SK-N-SH treated with all-trans-retinoic acid at 6 μM for 48 hours (cell line): Measurements from ENCODE around the gene HHAT.

ENCODE experiments used
- ATAC-seq: fragments of 200-7000 bp; cut with Tn5 transposase; 3 replicates; pipeline ENCODE4 v1.9.1; 2020; ENCODE audit warnings: mild to moderate bottlenecking, moderate library complexity
- ARNTL ChIP-seq: fragments of 450-650 bp; formaldehyde crosslinking; IDR thresholded peaks from 2 replicates; pipeline ENCODE4 v1.5.0; 2020; ENCODE audit warnings: low read depth, mild to moderate bottlenecking, moderate library complexity, borderline replicate concordance
- BACH2 ChIP-seq: fragments of 250-450 bp; sonication (Bioruptor Pico); IDR thresholded peaks from 2 replicates; pipeline ENCODE4 v1.9.0; 2021; ENCODE audit warnings: mild to moderate bottlenecking, borderline replicate concordance
- CREB5 ChIP-seq: fragments of 250-450 bp; sonication (Bioruptor Pico); IDR thresholded peaks from 2 replicates; pipeline ENCODE4 v1.5.1; 2020; ENCODE audit warnings: low read depth, mild to moderate bottlenecking, moderate library complexity
- CSDC2 ChIP-seq: fragments of 250-450 bp; sonication (Bioruptor Pico); IDR thresholded peaks from 2 replicates; pipeline ENCODE4 v1.5.0; 2020; ENCODE audit warnings: mild to moderate bottlenecking, moderate library complexity
- CSRNP3 ChIP-seq: fragments of 250-450 bp; sonication (Bioruptor Pico); IDR thresholded peaks from 2 replicates; pipeline ENCODE4 v1.5.1; 2021; ENCODE audit warnings: mild to moderate bottlenecking, moderate library complexity
- ESRRG ChIP-seq: fragments of 250-450 bp; sonication (Bioruptor Pico); IDR thresholded peaks from 2 replicates; pipeline ENCODE4 v1.6.1; 2021; ENCODE audit warnings: mild to moderate bottlenecking
- GLIS3 ChIP-seq: fragments of 250-450 bp; sonication (Bioruptor Pico); IDR thresholded peaks from 2 replicates; pipeline ENCODE4 v1.5.0; 2020; ENCODE audit warnings: mild to moderate bottlenecking, moderate library complexity
- ISL1 ChIP-seq: fragments of 250-450 bp; sonication (Bioruptor Pico); IDR thresholded peaks from 2 replicates; pipeline ENCODE4 v2.1.2; 2022; ENCODE audit warnings: mild to moderate bottlenecking, moderate library complexity
- OSR1 ChIP-seq: fragments of 250-450 bp; sonication (Bioruptor Pico); IDR thresholded peaks from 2 replicates; pipeline ENCODE4 v1.8.0; 2022; ENCODE audit warnings: moderate library complexity, mild to moderate bottlenecking, inconsistent platforms
- PATZ1 ChIP-seq: fragments of 250-450 bp; sonication (Bioruptor Pico); IDR thresholded peaks from 2 replicates; pipeline ENCODE4 v1.8.0; 2020; ENCODE audit warnings: mild to moderate bottlenecking, moderate library complexity, borderline replicate concordance
- POU6F1 ChIP-seq: fragments of 250-450 bp; sonication (Bioruptor Pico); IDR thresholded peaks from 2 replicates; pipeline ENCODE4 v1.8.0; 2021; ENCODE audit warnings: low read depth, mild to moderate bottlenecking, moderate library complexity, borderline replicate concordance
- PPARA ChIP-seq: fragments of 250-450 bp; sonication (Bioruptor Pico); IDR thresholded peaks from 2 replicates; pipeline ENCODE4 v1.5.0; 2020; ENCODE audit warnings: mild to moderate bottlenecking, borderline replicate concordance
- RARB ChIP-seq: fragments of 250-450 bp; sonication (Bioruptor Pico); IDR thresholded peaks from 2 replicates; pipeline ENCODE4 v1.8.0; 2021; ENCODE audit warnings: mild to moderate bottlenecking, moderate library complexity
- TCF4 ChIP-seq: fragments of 250-450 bp; sonication (Bioruptor Pico); IDR thresholded peaks from 2 replicates; pipeline ENCODE4 v1.8.0; 2021; ENCODE audit warnings: mild to moderate bottlenecking, moderate library complexity, borderline replicate concordance
- TOX ChIP-seq: fragments of 250-450 bp; sonication (Bioruptor Pico); IDR thresholded peaks from 2 replicates; pipeline ENCODE4 v1.8.0; 2021; ENCODE audit warnings: mild to moderate bottlenecking, moderate library complexity, borderline replicate concordance
- TSHZ2 ChIP-seq: fragments of 250-450 bp; sonication (Bioruptor Pico); IDR thresholded peaks from 2 replicates; pipeline ENCODE4 v1.5.0; 2020; ENCODE audit warnings: mild to moderate bottlenecking, moderate library complexity
- ZC3H10 ChIP-seq: fragments of 250-450 bp; sonication (Bioruptor Pico); IDR thresholded peaks from 2 replicates; pipeline ENCODE4 v1.5.1; 2021; ENCODE audit warnings: mild to moderate bottlenecking, moderate library complexity
- ZFP3 ChIP-seq: fragments of 250-450 bp; sonication (Bioruptor Pico); IDR thresholded peaks from 2 replicates; pipeline ENCODE4 v1.5.0; 2020; ENCODE audit warnings: mild to moderate bottlenecking, moderate library complexity
- ZFP30 ChIP-seq: fragments of 450-650 bp; formaldehyde crosslinking; IDR thresholded peaks from 2 replicates; pipeline ENCODE4 v1.5.0; 2022; ENCODE audit warnings: mild to moderate bottlenecking, moderate library complexity
- ZNF565 ChIP-seq: fragments of 450-650 bp; formaldehyde crosslinking; conservative IDR thresholded peaks from 2 replicates; pipeline ENCODE4 v1.5.0; 2020; ENCODE audit warnings: low read depth, mild to moderate bottlenecking, moderate library complexity
- ZNF8 ChIP-seq: fragments of 450-650 bp; formaldehyde crosslinking; IDR thresholded peaks from 2 replicates; pipeline ENCODE4 v1.5.0; 2020; ENCODE audit warnings: mild to moderate bottlenecking, moderate library complexity

Gene HHAT

GRCh38 chr1:210475321-210475720 is 146.6 kb downstream of the HHAT start:
- TF ChIP-seq CSDC2 (CRISPR knock-in tag) (no peak), TCF4 (no peak), ARNTL (CRISPR knock-in tag) (no peak), ZC3H10 (no peak), CREB5 (CRISPR knock-in tag) (no peak), ZFP30 (CRISPR knock-in tag) (no peak), ZFP3 (CRISPR knock-in tag) (no peak), ISL1 (CRISPR knock-in tag) (no peak), RARB (CRISPR knock-in tag) (no peak), OSR1 (CRISPR knock-in tag) (no peak), BACH2 (CRISPR knock-in tag) (no peak), PPARA (CRISPR knock-in tag) (no peak), PATZ1 (no peak), ZNF8 (CRISPR knock-in tag) (no peak), ESRRG (CRISPR knock-in tag) (no peak), GLIS3 (CRISPR knock-in tag) (no peak)
- ATAC-seq: no peak

GRCh38 chr1:210475806-210476205 is 147.1 kb downstream of the HHAT start:
- ATAC-seq: no peak

More at GRCh38 chr1:210475806-210476205, 147.1 kb downstream of the HHAT start:
- no peak for TF ChIP-seq ZFP30 (CRISPR knock-in tag)
- TF ChIP-seq TOX (CRISPR knock-in tag): no peak
- no peak for TF ChIP-seq CSRNP3
- TF ChIP-seq ISL1 (CRISPR knock-in tag): no peak
- no peak for TF ChIP-seq ESRRG (CRISPR knock-in tag)
- TF ChIP-seq CREB5 (CRISPR knock-in tag): no peak
- no peak for TF ChIP-seq CSDC2 (CRISPR knock-in tag)
- no peak for TF ChIP-seq BACH2 (CRISPR knock-in tag)
- no peak for TF ChIP-seq PPARA (CRISPR knock-in tag)
- TF ChIP-seq ARNTL (CRISPR knock-in tag): no peak
- no peak for TF ChIP-seq TCF4
- no peak for TF ChIP-seq TSHZ2 (CRISPR knock-in tag)
- no peak for TF ChIP-seq ZNF8 (CRISPR knock-in tag)
- no peak for TF ChIP-seq RARB (CRISPR knock-in tag)
- TF ChIP-seq POU6F1 (CRISPR knock-in tag): no peak
- TF ChIP-seq ZNF565 (CRISPR knock-in tag): no peak
- TF ChIP-seq ZFP3 (CRISPR knock-in tag): no peak
